ENCODE data around the gene TBKBP1.
A peak's percentile ranks its signal among the peaks of the same experiment; 100 is the strongest.
"Not testable (repeated sequence)": the region's sequence is repeated elsewhere in the genome, so short reads cannot be mapped to it uniquely, and the experiment has no call there.

TBKBP1 gene

GRCh38 chr17:47682138-47682537 lies 11.8 kb upstream of the TBKBP1 start:
- DNase-seq: no peak

- not testable (repeated sequence) for DNase-seq
Measured at GRCh38 chr17:47682727-47683126, 11.2 kb upstream of the TBKBP1 start.

- DNase-seq: no peak
Measured at GRCh38 chr17:47684025-47684424, 9.9 kb upstream of the TBKBP1 start.

GRCh38 chr17:47684535-47685193 lies 9.3 kb upstream of the TBKBP1 start:
- DNase-seq: no peak

- no peak for DNase-seq
Measured at GRCh38 chr17:47685556-47686275, 8.2 kb upstream of the TBKBP1 start.

GRCh38 chr17:47686276-47686635 lies 7.7 kb upstream of the TBKBP1 start:
- DNase-seq: no peak

GRCh38 chr17:47686664-47687327 lies 7.2 kb upstream of the TBKBP1 start:
- no peak for DNase-seq

- no peak for DNase-seq
Measured at GRCh38 chr17:47687328-47687690, 6.7 kb upstream of the TBKBP1 start.

GRCh38 chr17:47687748-47688147 lies 6.2 kb upstream of the TBKBP1 start:
- no peak for DNase-seq

- no peak for DNase-seq
Measured at GRCh38 chr17:47690121-47690520, 3.8 kb upstream of the TBKBP1 start.

GRCh38 chr17:47692137-47692894 lies 1.6 kb upstream of the TBKBP1 start:
- DNase-seq: no peak

GRCh38 chr17:47692895-47693730 lies 848 bp upstream of the TBKBP1 start:
- DNase-seq: peak; percentile 22 to 30

- DNase-seq: peak; percentile 77 to 81
Measured at GRCh38 chr17:47694581-47695428, 844 bp downstream of the TBKBP1 start.

GRCh38 chr17:47695429-47696376 lies 1.7 kb downstream of the TBKBP1 start:
- peak; percentile 83 to 87 for DNase-seq

- no peak for DNase-seq
Measured at GRCh38 chr17:47696717-47697642, 3.0 kb downstream of the TBKBP1 start.

GRCh38 chr17:47697906-47698711 lies 4.1 kb downstream of the TBKBP1 start:
- DNase-seq: no peak

GRCh38 chr17:47698749-47699535 lies 5.0 kb downstream of the TBKBP1 start:
- peak; percentile 39 to 64 for DNase-seq

GRCh38 chr17:47699536-47699840 lies 5.5 kb downstream of the TBKBP1 start:
- no peak for DNase-seq
